Thymus (tissue), 11 donors: Measurements from ENCODE around the gene SLC25A6. TPM values are rescaled to one million over a fixed set of nuclear protein-coding genes. Genes with fewer than 3 reads are reported as not detected.

Source experiments
- DNase-seq, 9 donors: peaks; one replicate each; pipeline ENCODE4 v3.0.0-alpha.2; 2013; ENCODE audit warnings: low spot score in 9 of 9, low read depth in 6 of 9, missing footprints in 1 of 9
- H3K27ac ChIP-seq, 2 donors: one replicate each; pipeline ENCODE4 v1.5.1; 2013; ENCODE audit warnings: control low read depth in 1 of 2, low read depth in 1 of 2, low read length in 1 of 2, mild to moderate bottlenecking in 1 of 2, moderate library complexity in 1 of 2
- H3K27me3 ChIP-seq, 2 donors: one replicate each; pipeline ENCODE4 v1.5.1; 2013; ENCODE audit warnings: low read length in 1 of 2; ENCODE audit not compliant: control insufficient read depth in 2 of 2, insufficient read depth in 1 of 2
- H3K36me3 ChIP-seq, 2 donors: one replicate each; pipeline ENCODE4 v1.5.1; 2013; ENCODE audit warnings: low read length in 1 of 2, mild to moderate bottlenecking in 1 of 2, moderate library complexity in 1 of 2; ENCODE audit not compliant: control insufficient read depth in 2 of 2, insufficient read depth in 2 of 2
- H3K4me1 ChIP-seq, 2 donors: one replicate each; pipeline ENCODE4 v1.5.1; 2013; ENCODE audit warnings: low read length in 2 of 2; ENCODE audit not compliant: control insufficient read depth in 2 of 2, insufficient read depth in 2 of 2
- H3K4me3 ChIP-seq, 2 donors: one replicate each; pipeline ENCODE4 v1.5.1; 2013; ENCODE audit warnings: low read length in 2 of 2, control low read depth in 1 of 2, mild to moderate bottlenecking in 1 of 2
- H3K9me3 ChIP-seq, 2 donors: one replicate each; pipeline ENCODE4 v1.5.1; 2013; ENCODE audit warnings: low read length in 1 of 2, mild to moderate bottlenecking in 1 of 2; ENCODE audit not compliant: control insufficient read depth in 2 of 2, insufficient read depth in 1 of 2
- WGBS: extraction: QIAGEN DNeasy Blood & Tissue Kit; methylation state at CpG from one replicate; pipeline ENCODE4 v1.1.7; 2013; 5-methylcytosine and 5-hydroxymethylcytosine counted together
- polyA plus RNA-seq: library from polyadenylated mRNA; stranded (reverse); fragments of 200-250 nt; gene quantifications from one replicate; pipeline ENCODE4 v1.2.3, GENCODE V29; 2013
- total RNA-seq: library from RNA; stranded (reverse); fragments of 120-200 nt; gene quantifications from one replicate; pipeline ENCODE4 v1.2.4, GENCODE V29; 2013
- donor health status: healthy.

SLC25A6 gene
- total and polyA plus RNA-seq, 2 donors = 139 to 230 TPM

GRCh38 chrX:1395646-1396216 lies 3.8 kb upstream of the SLC25A6 start:
- Histone ChIP-seq H3K9me3 (peaks cover 0 to 5% of the 10 kb centered on the region in 2 donors), H3K27me3 (no peaks in the 10 kb centered on the region), H3K4me3 (no peak overlapping the region), H3K36me3 (peaks cover 18 to 21% of the 10 kb centered on the region in 2 donors), H3K4me1 (peaks cover 5 to 11% of the 10 kb centered on the region in 2 donors), H3K27ac (no peak overlapping the region)
- 99% methylated on average over 5 of the region's 5 CpGs for WGBS
- DNase-seq = no peak

- Histone ChIP-seq H3K36me3 (peaks cover 21 to 29% of the 10 kb centered on the region in 2 donors), H3K27ac (no peak overlapping the region), H3K9me3 (peaks cover 0 to 7% of the 10 kb centered on the region in 2 donors), H3K4me1 (peaks cover 8 to 15% of the 10 kb centered on the region in 2 donors), H3K4me3 (no peak overlapping the region), H3K27me3 (no peaks in the 10 kb centered on the region)
- 95% methylated on average over 22 of the region's 22 CpGs for WGBS
- DNase-seq = no peak
Observed at GRCh38 chrX:1394731-1395501, 3.0 kb upstream of the SLC25A6 start.

- H3K4me1 ChIP-seq = peaks cover 8 to 15% of the 10 kb centered on the region in 2 donors
- peaks cover 27 to 36% of the 10 kb centered on the region in 2 donors for H3K36me3 ChIP-seq
- no peak overlapping the region for H3K4me3 ChIP-seq
- DNase-seq = no peak
- no peaks in the 10 kb centered on the region for H3K27me3 ChIP-seq
- H3K9me3 ChIP-seq = peaks cover 0 to 7% of the 10 kb centered on the region in 2 donors
- WGBS = 91% methylated on average over 16 of the region's 16 CpGs
- no peak overlapping the region for H3K27ac ChIP-seq
Observed at GRCh38 chrX:1393871-1394615, 2.1 kb upstream of the SLC25A6 start.

- peak overlapping the region; percentile 95 to 97 for H3K27ac ChIP-seq
- peak overlapping the region; percentile 80 to 81 for H3K4me3 ChIP-seq
- H3K36me3 ChIP-seq = peaks cover 37 to 45% of the 10 kb centered on the region in 2 donors
- H3K9me3 ChIP-seq = peaks cover 0 to 7% of the 10 kb centered on the region in 2 donors
- 3% methylated on average over 72 of the region's 76 CpGs for WGBS
- H3K4me1 ChIP-seq = peaks cover 8 to 15% of the 10 kb centered on the region in 2 donors
- H3K27me3 ChIP-seq = no peaks in the 10 kb centered on the region
- peak in 2 of 9 donors; percentile 48 to 68 for DNase-seq
Observed at GRCh38 chrX:1392376-1393068, 609 bp upstream of the SLC25A6 start.

GRCh38 chrX:1391370-1391706 lies 575 bp downstream of the SLC25A6 start:
- Histone ChIP-seq H3K27me3 (no peaks in the 10 kb centered on the region), H3K27ac (peak overlapping the region in 1 of 2 donors; percentile 60), H3K9me3 (peaks cover 0 to 7% of the 10 kb centered on the region in 2 donors), H3K4me3 (peak overlapping the region; percentile 80 to 99), H3K36me3 (peaks cover 46 to 50% of the 10 kb centered on the region in 2 donors), H3K4me1 (peaks cover 8 to 15% of the 10 kb centered on the region in 2 donors)
- 1% methylated on average over 19 of the region's 19 CpGs for WGBS
- peak in 4 of 9 donors; percentile 62 to 96 (median 89) for DNase-seq

- DNase-seq = no peak
- H3K27ac ChIP-seq = peak overlapping the region in 1 of 2 donors; percentile 60
- 66% methylated on average over 30 of the region's 30 CpGs for WGBS
Observed at GRCh38 chrX:1390621-1391369, 1.1 kb downstream of the SLC25A6 start.

GRCh38 chrX:1389993-1390285 lies 2.0 kb downstream of the SLC25A6 start:
- Histone ChIP-seq H3K27me3 (no peaks in the 10 kb centered on the region), H3K9me3 (peaks cover 0 to 7% of the 10 kb centered on the region in 2 donors), H3K4me3 (no peak overlapping the region), H3K36me3 (peaks cover 60 to 62% of the 10 kb centered on the region in 2 donors), H3K4me1 (peaks cover 8 to 15% of the 10 kb centered on the region in 2 donors), H3K27ac (no peak overlapping the region)
- DNase-seq = no peak
- 98% methylated on average over 10 of the region's 10 CpGs for WGBS

More at GRCh38 chrX:1390621-1391369, 1.1 kb downstream of the SLC25A6 start:
- Histone ChIP-seq H3K4me1 (peaks cover 8 to 15% of the 10 kb centered on the region in 2 donors), H3K27me3 (no peaks in the 10 kb centered on the region), H3K4me3 (peak overlapping the region; percentile 80 to 99), H3K36me3 (peaks cover 51 to 54% of the 10 kb centered on the region in 2 donors), H3K9me3 (peaks cover 0 to 7% of the 10 kb centered on the region in 2 donors)

GRCh38 chrX:1389181-1389992 lies 2.5 kb downstream of the SLC25A6 start:
- Histone ChIP-seq H3K9me3 (peaks cover 0 to 3% of the 10 kb centered on the region in 2 donors), H3K27ac (no peak overlapping the region), H3K4me3 (no peak overlapping the region), H3K4me1 (peaks cover 8 to 15% of the 10 kb centered on the region in 2 donors), H3K27me3 (no peaks in the 10 kb centered on the region), H3K36me3 (peaks cover 65 to 67% of the 10 kb centered on the region in 2 donors)
- 97% methylated on average over 51 of the region's 51 CpGs for WGBS
- no peak for DNase-seq
